Measurements from ENCODE around the gene RBBP8NL.
"Not testable (repeated sequence)": the region's sequence is repeated elsewhere in the genome, so short reads cannot be mapped to it uniquely, and the experiment has no call there.

Gene RBBP8NL

DNA sequence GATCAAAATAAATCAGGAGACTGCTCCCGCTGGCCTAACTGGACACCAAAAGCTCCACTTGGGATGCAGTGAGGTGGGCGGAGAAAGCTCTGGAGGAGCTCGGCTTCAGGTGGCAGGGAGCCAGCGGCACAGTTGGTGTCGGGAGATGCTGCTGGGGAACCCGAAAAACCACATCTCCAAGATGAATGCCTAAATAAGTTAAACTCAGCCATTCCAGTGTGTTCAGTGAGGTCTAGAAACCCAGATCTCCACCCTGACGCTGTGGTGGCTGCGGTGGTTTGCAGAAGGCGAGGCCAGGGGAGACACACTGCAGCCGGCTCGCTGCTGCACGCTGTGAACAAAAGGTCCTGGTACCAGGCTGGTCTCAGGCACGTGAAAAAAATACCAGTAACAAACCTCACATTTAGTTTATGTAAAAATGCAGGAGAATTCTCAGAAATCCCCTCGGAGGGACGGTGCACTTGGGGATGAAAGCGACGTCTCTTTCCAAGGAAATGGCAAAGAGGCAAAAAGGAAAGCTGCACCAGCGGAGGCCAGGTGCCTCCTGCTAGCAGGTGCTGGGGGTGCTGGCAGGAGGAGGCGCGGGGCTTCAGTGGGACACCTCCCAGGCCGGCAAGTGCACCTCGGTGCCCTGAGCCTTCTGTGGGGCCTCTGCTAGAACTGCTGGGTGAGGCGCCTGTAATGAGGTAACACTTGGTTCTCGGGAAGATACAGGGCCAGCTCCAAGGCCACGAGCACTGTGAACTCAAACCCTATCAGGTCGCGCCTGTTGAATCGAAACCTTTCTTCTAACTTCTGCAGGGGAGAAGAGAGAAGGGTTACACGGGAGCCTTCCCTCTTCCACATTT lies 36.8 kb downstream of the RBBP8NL start:
- DNase-seq: no peak

DNA sequence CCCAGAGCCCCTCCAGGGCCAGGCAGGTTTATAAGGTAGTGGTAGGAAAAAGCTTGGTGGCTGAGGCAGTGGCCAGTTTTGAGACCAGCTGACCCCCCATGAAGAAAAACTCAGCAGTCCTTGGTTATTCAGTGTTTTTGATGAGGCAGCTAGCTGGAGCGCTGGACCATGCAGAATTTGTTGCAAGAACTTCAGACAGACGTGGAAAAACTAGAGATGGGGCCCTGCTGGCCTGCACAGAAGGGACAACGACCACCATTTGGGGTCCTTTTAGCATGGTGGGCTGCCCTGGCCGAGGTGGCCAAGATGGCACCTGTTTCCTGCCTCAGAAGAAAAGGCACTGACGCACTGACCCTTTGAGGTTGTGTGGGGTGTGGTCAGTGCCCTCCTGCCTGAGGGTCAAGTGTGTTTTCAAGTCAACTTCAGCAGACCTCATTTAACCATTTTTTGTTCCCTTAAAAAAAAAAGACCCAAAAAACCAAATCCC lies 37.7 kb downstream of the RBBP8NL start:
- DNase-seq: no peak

DNA sequence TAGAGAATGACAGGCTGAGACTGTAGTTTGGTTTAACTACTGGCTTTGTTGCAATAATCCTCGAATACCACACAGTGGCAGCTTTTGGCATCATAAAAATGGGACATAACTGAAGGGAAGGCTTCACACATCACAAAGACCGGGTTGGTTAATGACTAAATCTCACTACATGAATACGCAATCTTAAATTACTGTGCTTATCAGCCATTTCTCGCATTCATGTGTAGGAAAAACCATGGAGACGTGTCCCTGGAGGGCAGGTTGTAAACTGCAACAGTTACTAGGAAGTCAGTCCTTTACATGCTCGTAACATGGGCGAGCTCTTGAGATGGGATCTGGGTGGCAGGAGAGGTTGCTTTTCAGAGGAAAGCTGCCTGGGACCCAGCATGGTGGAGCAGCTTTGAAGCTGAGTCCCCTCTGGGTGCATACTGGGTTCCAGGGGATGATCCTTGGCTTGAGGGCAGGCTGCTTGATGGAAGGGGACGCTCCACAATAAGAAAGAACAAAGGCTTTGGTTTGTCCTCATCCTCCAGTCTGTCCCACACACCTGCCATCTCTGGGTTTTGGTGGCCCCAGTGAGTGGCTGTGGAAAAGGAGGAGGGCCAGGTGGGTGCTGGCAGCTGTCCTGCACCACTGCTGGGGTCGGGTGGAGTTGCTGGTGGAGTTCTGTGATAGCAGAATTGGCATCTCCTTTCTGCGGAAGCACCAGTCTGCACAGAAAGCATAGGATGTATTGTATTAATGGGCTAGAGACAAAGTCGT lies 38.3 kb downstream of the RBBP8NL start:
- DNase-seq: no peak

DNA sequence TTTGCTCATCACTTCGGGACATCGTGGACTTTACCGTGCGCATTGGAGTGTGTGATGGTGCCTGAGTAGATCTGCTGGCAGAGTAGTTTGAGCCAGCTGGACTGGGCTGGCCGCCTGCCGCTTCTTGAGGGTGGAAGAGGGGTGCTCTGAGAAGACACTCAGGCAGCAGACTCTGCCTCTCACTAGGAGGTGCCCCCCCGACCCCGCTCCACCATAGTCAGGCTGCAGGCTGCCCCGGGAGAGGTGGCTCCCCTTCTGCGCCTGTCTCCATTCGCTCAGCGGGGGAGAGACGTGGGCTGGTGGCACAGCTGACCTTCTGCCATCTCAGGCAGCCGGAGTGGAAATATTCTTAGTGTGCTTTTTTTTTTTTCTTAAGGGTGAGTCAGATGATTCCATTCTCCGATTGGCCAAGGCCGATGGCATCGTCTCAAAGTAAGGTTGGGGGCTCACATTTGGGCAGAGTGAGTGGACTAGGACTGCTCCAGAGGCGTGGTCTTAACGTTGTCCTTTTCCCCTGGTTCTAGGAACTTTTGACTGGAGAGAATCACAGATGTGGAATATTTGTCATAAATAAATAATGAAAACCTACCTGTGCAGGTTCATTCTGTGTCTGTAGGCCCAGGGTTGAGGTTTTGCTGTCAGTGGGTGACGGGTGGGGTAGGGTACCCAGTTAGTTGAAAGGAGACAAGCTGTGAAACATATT lies 39.3 kb downstream of the RBBP8NL start:
- DNase-seq: no peak

DNA sequence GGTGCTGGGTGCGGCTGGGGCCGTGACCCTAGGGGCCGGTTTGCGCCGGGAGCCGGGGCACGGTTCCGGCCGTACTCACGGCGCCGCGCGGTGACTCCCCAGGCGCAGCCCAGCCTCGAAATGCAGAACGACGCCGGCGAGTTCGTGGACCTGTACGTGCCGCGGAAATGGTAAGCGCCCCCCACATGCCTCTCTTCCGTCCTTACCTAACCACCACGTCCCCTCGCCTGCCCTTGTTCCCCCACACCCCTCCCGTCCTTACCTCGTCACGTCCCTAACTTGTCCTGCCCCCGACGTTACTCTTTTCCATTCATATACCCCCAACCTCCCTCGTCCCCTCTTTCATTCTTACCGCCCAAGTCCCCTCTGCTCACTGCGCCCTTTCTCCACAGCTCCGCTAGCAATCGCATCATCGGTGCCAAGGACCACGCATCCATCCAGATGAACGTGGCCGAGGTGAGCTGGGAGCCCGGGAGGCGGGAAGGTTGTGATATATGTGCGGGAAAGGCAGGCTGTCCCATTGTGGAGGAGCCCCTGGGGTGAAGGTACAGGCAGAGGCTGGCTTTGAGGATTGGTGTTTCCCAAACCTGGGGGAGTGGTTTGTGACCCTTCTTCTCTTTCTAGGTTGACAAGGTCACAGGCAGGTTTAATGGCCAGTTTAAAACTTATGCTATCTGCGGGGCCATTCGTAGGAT lies 40.0 kb downstream of the RBBP8NL start:
- DNase-seq: no peak

DNA sequence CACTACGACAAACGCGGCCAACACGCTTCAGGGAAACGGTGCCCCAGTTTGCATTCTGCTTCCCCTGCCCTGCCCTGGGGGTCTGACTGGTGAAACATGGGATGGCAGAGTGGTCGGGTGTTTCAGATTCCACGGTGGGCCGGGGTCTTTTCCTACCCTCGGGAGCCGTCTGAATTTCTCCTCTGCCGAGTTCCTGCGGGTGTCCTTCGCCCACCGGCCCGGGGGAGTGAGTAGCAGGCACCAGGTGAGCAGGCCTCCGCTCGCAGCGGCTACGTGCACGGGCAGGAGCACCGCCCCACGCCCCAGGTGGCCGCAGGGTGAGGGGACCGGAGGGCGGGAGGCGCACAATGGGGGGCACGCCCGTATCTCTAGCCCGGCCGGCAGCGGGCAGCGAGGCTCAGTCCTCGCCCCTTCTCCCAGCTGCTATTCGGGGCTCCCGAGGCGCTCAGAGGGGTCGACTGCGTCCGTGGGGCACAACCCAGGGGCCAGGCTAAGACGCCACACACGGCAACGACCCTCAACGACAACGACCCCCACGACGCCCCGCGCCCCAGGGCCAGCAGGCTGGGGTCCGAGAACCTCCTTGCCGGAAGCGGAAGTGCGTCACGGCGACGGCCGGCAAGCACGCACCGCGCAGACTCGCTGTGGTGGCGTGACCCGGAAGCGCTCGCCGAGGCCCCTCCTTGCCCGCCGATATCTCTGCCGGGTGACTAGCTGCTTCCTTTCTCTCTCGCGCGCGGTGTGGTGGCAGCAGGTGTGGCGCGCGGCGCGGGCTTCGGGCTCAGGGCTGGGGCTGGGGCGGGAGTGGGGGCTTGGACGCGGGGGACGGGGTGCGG lies 40.7 kb downstream of the RBBP8NL start, which contains the start of gene RPS21:
TSS of gene RPS21 (plus strand) at position 721 of the 836 bp plus-strand sequence. CDS start 236 bp downstream, outside the sequence.
- peak; percentile 86 for DNase-seq

DNA sequence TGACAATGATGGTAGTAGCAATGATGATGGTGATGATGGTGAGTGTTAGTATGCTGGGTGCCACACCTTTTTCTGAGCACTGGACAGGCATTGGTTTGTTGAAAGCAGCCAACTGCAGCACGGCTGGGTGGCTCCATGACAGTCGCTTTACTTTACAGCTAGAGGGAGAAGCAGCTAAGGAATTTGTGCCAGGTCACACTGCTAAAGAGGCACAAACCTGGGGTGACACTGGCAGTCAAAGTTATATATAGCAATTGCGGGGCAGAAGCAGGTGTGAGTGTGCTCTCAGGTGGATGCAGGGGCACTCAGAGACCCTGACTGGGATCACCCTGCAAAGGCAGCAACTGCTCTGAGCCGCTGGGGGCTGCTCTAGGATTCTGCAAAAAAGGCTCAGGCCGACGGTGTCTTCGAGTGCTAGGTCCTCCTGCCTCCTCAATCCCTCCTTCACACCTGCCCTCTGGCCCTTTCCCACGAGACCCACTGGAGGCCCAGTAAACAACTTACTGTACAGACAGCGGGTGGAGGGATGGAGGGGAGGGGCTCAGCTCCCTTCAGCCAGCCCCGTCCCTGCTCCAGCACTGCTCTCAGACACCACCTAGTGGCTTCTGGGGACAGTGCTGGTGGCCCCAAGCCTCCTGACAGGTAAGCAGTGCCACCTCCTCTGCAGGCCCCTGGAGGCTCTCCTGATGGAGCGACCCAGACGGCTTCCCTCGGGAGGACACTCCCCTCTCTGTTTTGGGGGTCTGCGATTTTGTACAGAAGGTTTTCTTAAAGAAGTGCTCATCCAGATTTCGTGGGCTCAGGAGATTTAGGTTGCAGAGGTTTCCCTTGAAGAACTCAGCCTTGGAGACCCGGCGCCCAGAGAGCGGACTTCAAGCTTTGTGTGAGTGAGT lies 44.8 kb downstream of the RBBP8NL start:
- DNase-seq: peak; percentile 54 to 69

DNA sequence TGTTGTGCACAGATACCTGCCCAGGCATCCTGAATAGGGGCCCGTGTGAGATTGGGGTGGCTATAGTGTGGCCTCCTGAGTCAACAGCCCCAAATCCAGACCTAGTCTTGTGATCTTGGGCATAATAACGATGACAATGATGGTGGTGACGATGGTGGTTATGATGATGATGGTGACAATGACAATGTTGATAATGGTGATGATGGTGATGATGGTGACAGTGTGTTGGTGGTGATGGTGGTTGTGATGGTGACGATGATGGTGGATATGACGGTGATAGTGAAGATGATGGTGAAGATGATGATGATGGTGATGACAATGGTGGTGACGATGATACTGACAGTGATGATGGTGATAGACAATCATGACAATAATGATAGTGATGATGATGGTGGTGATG lies 45.5 kb downstream of the RBBP8NL start:
- DNase-seq: no peak

DNA sequence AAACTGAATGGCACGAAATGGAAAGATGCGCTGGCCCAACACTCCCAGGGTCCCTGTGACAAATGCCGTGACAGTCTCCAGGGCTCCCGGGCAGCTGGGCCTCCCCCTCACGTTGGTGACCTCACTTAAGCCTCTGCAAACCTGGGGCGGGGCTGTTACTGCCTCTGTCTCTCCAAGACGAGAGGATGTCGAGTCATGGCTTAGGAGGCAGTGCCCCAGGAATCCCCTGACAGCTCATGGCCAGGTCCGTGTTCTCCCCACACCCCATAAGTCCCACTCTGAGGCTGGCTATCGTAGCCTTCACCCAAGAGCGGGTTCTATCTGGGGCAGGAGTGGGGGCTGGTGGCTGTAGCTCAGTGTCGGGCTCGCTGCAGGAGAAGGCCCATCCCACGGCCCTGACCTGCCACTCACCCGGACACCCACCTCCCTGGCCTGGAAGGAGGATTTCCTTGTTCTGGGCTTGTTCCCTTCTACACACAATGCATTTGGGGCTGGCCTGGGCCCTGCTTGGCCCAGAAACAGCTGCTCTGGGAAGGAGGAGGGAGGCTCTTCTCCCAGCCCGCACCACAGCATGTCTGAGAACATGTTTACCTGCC lies 46.0 kb downstream of the RBBP8NL start:
- DNase-seq: peak; percentile 35 to 71

DNA sequence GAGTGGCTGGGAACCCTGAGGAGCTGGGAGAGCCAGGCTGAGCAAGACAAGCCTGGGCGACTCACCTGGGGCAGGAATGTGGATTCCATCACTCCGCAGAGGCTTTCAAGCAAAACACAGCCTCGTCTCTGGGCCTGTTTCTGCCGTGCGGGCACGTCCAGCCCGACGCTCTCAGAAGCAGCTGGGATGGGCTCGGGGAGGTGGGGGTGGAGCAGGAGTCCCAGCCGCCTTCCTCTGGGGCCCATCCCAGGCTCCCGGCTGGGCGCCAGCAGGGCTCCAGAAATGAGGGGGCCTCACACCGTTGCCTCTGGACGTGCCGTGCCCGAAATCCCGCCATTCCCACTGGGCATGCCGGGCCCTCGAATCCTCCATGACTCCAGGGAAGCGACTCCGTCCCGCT lies 49.1 kb downstream of the RBBP8NL start:
- no peak for DNase-seq

DNA sequence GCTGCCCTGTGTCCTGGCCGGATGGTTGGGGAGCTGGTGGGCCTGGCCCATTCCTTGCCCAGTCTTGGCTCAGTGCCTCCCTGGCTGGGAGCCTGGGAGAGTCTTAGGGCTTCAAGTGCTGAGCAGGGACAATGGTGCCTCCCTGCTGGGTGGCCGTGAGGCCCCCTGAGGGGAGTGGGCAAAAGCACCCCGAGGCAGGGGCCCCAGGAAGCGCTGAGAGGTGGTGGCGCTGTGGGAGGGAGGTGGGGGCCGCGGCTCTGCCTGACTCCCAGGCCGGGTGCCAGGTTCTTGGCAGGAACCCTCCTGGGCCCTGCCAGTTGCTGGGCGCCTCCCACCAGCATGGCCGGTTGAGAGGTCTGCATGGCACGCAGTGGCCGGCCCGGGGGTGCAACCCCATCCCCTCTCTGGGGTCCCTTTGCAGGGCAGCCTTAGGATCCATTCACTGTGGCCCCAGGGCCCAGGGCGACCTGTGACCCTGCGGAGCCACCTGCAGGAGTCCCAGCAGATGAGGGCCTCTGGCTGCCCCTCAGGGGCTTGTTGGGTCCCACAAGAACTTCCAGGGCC lies 49.6 kb downstream of the RBBP8NL start:
- DNase-seq: no peak

DNA sequence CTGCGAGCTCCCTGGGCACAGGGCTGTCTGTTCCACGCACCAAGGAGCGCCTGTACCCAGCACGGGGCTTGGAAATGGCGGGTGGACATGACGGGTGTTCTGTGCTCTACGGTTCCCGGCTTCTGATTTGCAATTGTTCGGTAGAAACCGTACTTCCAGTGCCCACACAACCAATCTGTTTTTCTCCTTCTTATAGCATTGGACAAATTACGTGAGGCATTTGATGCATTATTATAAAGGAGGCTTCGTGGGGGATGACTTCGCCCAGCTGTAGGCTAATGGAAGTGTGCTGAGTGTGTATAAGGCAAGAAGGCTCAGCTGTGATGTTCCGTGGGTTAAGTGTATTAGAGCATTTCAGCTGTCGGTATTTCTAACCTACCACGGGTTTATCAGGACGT lies 50.3 kb downstream of the RBBP8NL start:
- no peak for DNase-seq

DNA sequence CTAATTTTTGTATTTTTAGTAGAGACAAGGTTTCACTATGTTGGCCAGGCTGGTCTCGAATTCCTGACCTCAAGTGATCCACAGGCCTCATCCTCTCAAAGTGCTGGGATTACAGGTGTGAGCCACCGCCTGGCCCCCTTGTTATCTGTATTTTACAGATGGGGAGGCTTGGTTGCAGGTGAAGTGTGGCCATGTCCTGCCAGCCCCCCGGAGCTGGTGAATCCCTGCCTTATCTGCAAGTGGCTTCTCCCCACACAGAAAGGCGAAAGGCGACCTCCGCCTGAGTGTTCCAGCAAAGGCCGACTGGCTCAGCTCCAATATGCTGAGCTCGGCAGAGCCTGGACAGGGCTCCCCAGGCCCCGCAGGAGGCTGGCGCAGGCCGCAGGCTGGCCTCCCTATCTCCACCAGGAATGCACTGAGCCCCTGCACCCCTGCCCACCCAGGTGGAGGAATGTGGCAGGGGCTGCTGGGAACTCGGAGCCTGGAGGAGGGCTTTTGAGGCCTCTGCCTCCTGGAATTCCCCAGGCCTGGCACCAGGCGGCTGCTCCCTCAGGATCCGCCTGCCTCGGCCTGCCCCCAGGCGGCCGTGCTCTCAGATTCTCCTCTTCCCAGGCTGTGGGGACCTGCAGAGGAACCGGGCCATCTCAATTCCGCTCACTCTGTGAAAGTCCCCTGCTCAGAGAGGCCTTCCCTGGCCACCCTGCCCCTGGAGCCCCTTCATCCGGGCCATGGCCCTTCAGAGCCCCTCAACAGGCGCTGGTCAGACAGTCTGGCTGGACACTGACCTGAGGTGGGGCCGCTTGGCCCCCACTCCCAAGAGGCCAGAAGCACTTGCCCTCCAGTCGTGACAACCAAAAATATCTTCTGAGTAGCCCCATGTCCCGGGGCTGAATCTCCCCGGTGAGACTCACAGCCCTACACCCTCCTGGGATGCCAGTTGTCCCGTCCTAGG lies 51.0 kb downstream of the RBBP8NL start:
- no peak for DNase-seq

DNA sequence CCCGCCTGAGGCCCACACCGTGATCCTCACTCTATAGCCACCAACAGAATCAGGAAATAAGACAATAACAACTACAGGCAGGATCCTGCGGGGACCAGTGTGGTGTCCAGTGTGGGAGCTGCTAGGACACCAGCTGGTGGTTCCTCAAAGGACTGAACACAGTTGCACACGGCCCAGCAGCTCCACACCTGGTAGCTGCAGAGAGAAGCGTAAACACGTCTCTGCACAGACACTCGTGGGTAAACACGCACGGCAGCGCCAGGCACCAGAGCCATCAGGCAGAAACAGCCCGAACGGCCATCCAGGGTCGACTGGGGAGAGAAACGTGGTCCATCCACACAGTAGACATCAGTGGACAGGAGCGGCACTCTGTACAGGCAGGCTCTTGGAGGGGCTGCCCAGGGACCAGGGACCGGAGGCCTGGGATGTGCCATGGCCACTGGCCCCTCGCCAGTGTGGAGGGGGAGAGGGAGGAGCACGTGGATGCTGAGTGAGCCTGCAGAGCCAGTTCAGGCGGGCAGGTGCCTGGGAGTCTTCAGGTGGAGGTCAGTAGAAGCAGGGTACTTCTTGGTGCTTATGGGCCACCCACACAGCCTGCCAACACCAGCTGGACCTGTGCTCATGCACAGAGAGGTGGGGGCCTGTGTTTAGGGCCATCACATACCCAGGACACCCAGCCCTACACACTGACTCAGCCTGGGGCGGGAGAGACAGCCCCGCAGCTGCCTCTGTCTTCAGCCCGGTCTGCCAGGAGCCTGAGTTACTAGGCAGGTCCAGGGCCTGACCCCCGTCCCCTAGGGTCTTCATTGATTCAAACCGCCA lies 52.8 kb downstream of the RBBP8NL start:
- no peak for DNase-seq

DNA sequence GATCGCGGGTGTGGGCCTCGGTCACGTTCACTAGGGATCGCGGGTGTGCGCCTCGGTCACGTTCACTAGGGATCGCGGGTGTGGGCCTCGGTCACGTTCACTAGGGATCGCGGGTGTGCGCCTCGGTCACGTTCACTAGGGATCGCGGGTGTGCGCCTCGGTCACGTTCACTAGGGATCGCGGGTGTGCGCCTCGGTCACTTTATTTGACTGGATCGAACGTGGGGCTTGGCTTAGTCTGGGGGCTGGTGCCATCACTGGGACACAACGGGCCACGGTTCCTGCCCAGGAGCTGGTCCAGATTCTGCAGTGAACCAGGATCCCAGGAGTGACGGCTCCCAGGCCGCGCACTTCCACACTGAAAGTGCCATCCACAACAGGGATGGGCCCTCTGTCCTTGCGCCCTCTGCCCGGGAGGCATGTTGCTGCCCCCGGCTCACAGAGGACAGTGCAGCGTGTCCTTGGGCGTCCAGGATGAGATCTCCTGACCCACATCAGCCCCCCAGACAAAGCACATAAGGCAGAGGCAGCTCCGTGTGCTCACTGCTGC lies 53.6 kb downstream of the RBBP8NL start:
- not testable (repeated sequence) for DNase-seq

DNA sequence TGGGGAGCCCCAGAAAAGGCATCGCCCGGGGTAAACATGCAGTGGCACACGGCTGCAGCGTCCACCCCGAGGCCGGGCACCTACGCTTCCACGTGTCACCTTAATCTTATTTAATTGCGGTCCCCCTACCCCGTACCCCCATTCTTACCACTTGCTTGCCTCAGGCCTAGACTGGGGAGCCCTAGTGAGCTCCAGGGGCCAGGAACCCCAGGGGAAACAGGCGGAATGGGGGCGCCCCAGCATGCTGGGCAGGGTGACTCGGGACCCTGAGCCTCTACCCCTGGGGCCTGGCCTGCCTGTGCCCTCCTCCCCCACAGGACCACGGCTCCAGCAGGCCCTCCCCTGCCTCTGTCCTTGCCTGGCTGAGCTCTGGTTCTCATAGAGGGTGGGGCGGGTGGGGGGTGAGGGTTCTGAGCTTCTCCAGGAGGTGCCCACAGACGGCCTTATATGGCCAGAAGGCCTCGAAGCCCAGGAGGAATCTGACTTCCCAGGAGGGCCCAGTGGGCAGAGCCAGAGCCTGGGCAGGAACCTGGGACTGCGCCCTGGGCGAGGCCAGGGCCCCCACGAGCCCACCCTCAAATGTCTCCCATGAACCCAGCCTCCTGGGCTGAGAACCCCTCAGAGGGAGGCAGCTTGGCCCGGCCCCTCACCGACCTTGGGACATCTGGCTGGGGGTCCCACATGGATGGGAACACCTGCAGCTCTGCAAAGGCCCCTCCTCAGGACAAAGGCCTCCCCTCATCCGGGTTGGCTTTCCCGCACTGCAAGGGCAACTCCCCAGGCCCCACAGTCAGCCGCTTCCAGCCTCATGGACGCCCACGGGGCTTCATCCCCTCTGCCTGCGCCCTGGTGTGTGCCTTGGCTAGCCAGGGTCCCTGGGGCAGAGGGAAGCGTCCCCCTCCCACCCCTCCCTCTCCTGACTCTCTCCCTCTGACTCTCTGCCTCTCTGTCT lies 55.0 kb downstream of the RBBP8NL start:
- no peak for DNase-seq

Data from inflammatory macrophage treated with lipopolysaccharide for 1 hour (primary cell).